OCI-LY7 (cell line): ENCODE results near the gene SLCO2A1.

Experiments used
- CTCF ChIP-seq: fragments of 200-600 bp; sonication (generic); conservative IDR thresholded peaks from 2 replicates; pipeline ENCODE4 v1.5.1; 2014; ENCODE audit warnings: mild to moderate bottlenecking, antibody characterized with exemption, low read length, moderate library complexity, mixed read lengths
- EZH2phosphoT487 ChIP-seq: fragments of 200-600 bp; sonication (generic); IDR thresholded peaks from 2 replicates; pipeline ENCODE4 v1.6.1; 2018; ENCODE audit warnings: low read depth, borderline replicate concordance, mild to moderate bottlenecking, mixed run types, antibody characterized with exemption, low read length, moderate library complexity, mixed read lengths

- TF ChIP-seq CTCF (no peak), EZH2phosphoT487 (no peak)
These were observed 29.6 kb downstream of the SLCO2A1 start for GRCh38 chr3:133999891-134000685.
